Psoas muscle (tissue), 8 donors: ENCODE results near the gene GSE1. TPM values are rescaled to one million over a fixed set of nuclear protein-coding genes. Genes with fewer than 3 reads are reported as not detected.

Experiments
- ATAC-seq, 4 donors: fragments of 200-7000 bp; cut with Tn5 transposase; one replicate each; pipeline ENCODE4 v1.9.1; 2020; ENCODE audit warnings: moderate library complexity in 3 of 4, mild to moderate bottlenecking in 2 of 4
- DNase-seq, 2 donors: peaks; one replicate each; pipeline ENCODE4 v3.0.0-alpha.2; 2020
- H3K27ac ChIP-seq: fragments of 200-600 bp; one replicate; pipeline ENCODE4 v1.8.0; 2022
- H3K27me3 ChIP-seq, 3 donors: fragments of 200-600 bp in 1 of 3; one replicate each; pipeline versions ENCODE4 v1.6.1 to v1.8.0; 2013 to 2022; ENCODE audit warnings: low read length in 2 of 3, mild to moderate bottlenecking in 2 of 3, moderate library complexity in 1 of 3; ENCODE audit not compliant: insufficient read depth in 3 of 3
- H3K36me3 ChIP-seq, 2 donors: fragments of 200-600 bp in 1 of 2; one replicate each; pipeline versions ENCODE4 v1.6.1 to v1.8.0; 2013 to 2022; ENCODE audit warnings: low read depth in 1 of 2, mild to moderate bottlenecking in 1 of 2, moderate library complexity in 1 of 2; ENCODE audit not compliant: insufficient read depth in 1 of 2
- H3K4me1 ChIP-seq: fragments of 200-600 bp; one replicate; pipeline ENCODE4 v1.8.0; 2022
- H3K4me3 ChIP-seq: fragments of 200-600 bp; one replicate; pipeline ENCODE4 v1.8.0; 2022; ENCODE audit warnings: mild to moderate bottlenecking
- H3K9me3 ChIP-seq: fragments of 200-600 bp; one replicate; pipeline ENCODE4 v1.8.0; 2022
- WGBS, 3 donors: extraction: QIAGEN DNeasy Blood & Tissue Kit; methylation state at CpG; one replicate each; pipeline versions ENCODE4 v1.1.6 to v1.1.7; 2013; 5-methylcytosine and 5-hydroxymethylcytosine counted together
- intact Hi-C, 2 donors: fragments of 100-400 bp; cut with DNase I; formaldehyde crosslinking; loops; one replicate each; pipeline versions ENCODE4 v1.11.0 to v1.14.2; 2022
- polyA plus RNA-seq, 3 donors: library from polyadenylated mRNA; stranded (reverse); fragments of 200-250 nt; gene quantifications; one replicate each; pipeline ENCODE4 v1.2.3, GENCODE V29; 2013
- total RNA-seq, 4 donors: library from RNA; stranded (reverse); fragmentation: NEBNext Ultra II Directional in 2 of 4; extraction: Animal tissue kit (Norgen Biotek cat#: 25700) in 2 of 4; gene quantifications; one replicate each; pipeline versions ENCODE4 v1.2.1 to v1.2.4, GENCODE V29; 2021 to 2023
- TF ChIP-seq, protein P1 (sequence below): fragments of 200-600 bp; IDR thresholded peaks from one replicate; pipeline ENCODE4 v1.8.0; 2022; ENCODE audit warnings: antibody characterized with exemption
- donor health status: healthy with polysubstance abuse.
- donor health status: DM: no; HTN: no; CAD: no; lungs with moderate emphysema.
- donor health status: Bipolar disorder and iron deficiency.
- donor health status: healthy.
- donor health status: DM: yes; HTN: yes; CAD: no.
- donor health status: DM: no; HTN: no; CAD: no.
- donor health status: DM: no; HTN: no; CAD: no.
- donor health status: DM: yes; HTN: yes; CAD: no.

Gene GSE1
- total and polyA plus RNA-seq, 7 donors: 10.8 to 90.5 (median 47.0) TPM

DNA sequence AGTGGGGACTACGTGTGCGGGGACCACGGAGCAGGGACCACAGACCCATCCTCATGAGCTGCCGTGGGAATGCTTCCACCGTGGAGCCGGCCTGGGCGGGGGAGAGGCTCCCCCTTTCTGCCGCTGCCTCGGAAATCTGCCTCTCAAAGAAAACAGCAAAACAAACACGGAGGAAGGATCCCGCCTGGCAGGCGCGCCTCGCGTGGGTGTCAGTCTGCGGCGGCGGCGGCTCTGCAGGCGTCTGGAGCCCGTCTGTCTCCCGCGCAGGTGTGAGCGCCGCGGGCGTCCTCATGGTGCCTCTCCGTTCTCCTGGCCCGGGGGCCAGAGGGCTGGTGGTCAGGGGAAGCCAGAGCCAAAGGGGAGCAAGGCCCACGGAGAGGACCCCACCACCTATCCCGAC, 27.5 kb downstream of the GSE1 start:
- peak overlapping the region; percentile 77 for H3K27ac ChIP-seq
- ATAC-seq (no peak), DNase-seq (no peak)
- H3K4me1 ChIP-seq: peaks cover 56% of the 10 kb centered on the region
- 89 to 95% (median 93%) methylated on average over 23 to 31 of the region's 31 CpGs for WGBS, 3 donors
- peak overlapping the region; percentile 45 for H3K4me3 ChIP-seq
- H3K27me3 ChIP-seq: no peaks in the 10 kb centered on the region
- intact Hi-C loops: no loop called here
- peaks cover 0 to 4% of the 10 kb centered on the region in 2 donors for H3K36me3 ChIP-seq
- TF ChIP-seq, protein P1, sequence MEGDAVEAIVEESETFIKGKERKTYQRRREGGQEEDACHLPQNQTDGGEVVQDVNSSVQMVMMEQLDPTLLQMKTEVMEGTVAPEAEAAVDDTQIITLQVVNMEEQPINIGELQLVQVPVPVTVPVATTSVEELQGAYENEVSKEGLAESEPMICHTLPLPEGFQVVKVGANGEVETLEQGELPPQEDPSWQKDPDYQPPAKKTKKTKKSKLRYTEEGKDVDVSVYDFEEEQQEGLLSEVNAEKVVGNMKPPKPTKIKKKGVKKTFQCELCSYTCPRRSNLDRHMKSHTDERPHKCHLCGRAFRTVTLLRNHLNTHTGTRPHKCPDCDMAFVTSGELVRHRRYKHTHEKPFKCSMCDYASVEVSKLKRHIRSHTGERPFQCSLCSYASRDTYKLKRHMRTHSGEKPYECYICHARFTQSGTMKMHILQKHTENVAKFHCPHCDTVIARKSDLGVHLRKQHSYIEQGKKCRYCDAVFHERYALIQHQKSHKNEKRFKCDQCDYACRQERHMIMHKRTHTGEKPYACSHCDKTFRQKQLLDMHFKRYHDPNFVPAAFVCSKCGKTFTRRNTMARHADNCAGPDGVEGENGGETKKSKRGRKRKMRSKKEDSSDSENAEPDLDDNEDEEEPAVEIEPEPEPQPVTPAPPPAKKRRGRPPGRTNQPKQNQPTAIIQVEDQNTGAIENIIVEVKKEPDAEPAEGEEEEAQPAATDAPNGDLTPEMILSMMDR: no peak
- no peaks in the 10 kb centered on the region for H3K9me3 ChIP-seq

DNA sequence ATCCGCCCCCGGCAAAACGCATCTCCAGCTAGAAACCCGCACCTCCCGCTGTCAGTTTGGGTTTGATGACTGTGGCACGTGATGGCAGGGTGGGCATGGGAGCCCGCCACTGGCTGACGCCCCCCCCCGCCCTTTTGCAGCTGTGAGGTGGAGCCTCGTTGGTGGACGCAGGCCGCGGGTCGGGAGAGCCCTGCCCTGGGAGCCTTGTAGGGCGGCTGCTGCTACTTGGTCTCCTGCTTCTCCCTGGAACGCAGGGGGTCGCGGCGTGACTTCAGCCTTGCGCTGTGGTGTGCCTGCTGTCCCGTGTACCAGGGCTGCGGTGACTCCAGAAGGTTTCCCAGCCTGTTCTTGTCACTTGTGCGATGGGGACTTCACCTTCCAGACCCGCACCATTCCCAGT, 28.2 kb downstream of the GSE1 start:
- TF ChIP-seq, protein P1: no peak
- no peaks in the 10 kb centered on the region for H3K9me3 ChIP-seq
- H3K4me3 ChIP-seq: peak overlapping the region; percentile 41
- DNase-seq (no peak), ATAC-seq (peak in 3 of 4 donors; percentile 0 to 2 (median 1))
- 60 to 77% (median 72%) methylated on average over 24 of the region's 24 CpGs for WGBS, 3 donors
- peaks cover 0 to 5% of the 10 kb centered on the region in 2 donors for H3K36me3 ChIP-seq
- peaks cover 56% of the 10 kb centered on the region for H3K4me1 ChIP-seq
- peak overlapping the region; percentile 77 for H3K27ac ChIP-seq
- H3K27me3 ChIP-seq: no peaks in the 10 kb centered on the region
- intact Hi-C loops: no loop called here

- intact Hi-C loops: no loop called here
These were observed 28.7 kb downstream of the GSE1 start for GRCh38 chr16:85641776-85642176.

DNA sequence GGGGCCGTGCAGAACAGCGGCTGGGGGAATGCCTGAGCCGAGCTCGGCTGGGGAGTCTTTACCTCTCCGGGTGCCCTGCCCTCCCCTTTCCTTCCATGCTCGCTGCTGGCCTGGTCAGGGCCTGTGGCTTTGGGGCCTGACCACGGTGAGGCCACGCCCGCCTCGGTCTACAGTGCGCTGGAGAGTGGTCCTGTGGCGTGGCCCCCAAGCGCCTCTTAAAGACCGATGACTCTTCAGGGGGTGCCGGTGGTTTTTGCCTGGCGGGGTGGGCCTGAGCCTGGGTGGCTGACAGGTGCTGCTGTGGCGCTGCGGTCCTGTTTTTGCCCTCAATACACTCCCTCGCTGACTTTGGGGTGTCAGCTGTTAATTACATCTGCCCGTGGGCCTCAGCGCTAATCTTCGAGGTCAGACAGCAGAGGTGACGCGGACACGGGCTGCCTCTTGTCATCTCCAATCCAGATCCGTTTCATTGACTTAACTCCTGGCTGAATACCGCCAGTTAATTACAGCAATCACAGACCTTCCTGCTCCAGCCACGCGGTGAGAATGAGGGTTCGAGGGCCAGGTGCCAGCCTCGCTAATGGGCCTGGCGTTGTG, 29.7 kb downstream of the GSE1 start:
- Histone ChIP-seq H3K4me1 (peaks cover 48% of the 10 kb centered on the region), H3K27me3 (no peaks in the 10 kb centered on the region), H3K4me3 (no peak overlapping the region), H3K9me3 (no peaks in the 10 kb centered on the region), H3K36me3 (peaks cover 0 to 5% of the 10 kb centered on the region in 2 donors), H3K27ac (peak overlapping the region; percentile 77)
- TF ChIP-seq, protein P1: no peak
- 91 to 92% (median 91%) methylated on average over 29 to 32 of the region's 32 CpGs for WGBS, 3 donors
- no peak for DNase-seq
- ATAC-seq: no peak
- intact Hi-C loops: no loop called here

More at GRCh38 chr16:85641776-85642176, 28.7 kb downstream of the GSE1 start:
- Histone ChIP-seq H3K27me3 (no peaks in the 10 kb centered on the region), H3K4me3 (peak overlapping the region; percentile 41), H3K9me3 (no peaks in the 10 kb centered on the region), H3K36me3 (peaks cover 0 to 5% of the 10 kb centered on the region in 2 donors), H3K27ac (peak overlapping the region; percentile 77), H3K4me1 (peaks cover 56% of the 10 kb centered on the region)
- TF ChIP-seq, protein P1: no peak
- DNase-seq: peak; percentile 77 to 90
- peak; percentile 71 to 81 (median 76) for ATAC-seq
- 25 to 30% (median 28%) methylated on average over 12 of the region's 12 CpGs for WGBS, 3 donors

GRCh38 chr16:85643631-85644030, 30.5 kb downstream of the GSE1 start:
- WGBS, 3 donors: 78 to 80% (median 80%) methylated on average over 8 of the region's 8 CpGs
- Histone ChIP-seq H3K36me3 (peaks cover 0 to 10% of the 10 kb centered on the region in 2 donors), H3K9me3 (no peaks in the 10 kb centered on the region), H3K27ac (no peak overlapping the region), H3K27me3 (no peaks in the 10 kb centered on the region), H3K4me1 (peaks cover 42% of the 10 kb centered on the region), H3K4me3 (no peak overlapping the region)
- intact Hi-C loops: no loop called here
- TF ChIP-seq, protein P1: no peak
- DNase-seq (no peak), ATAC-seq (no peak)
